ENCODE measurements around the gene DAZL. TPM values are rescaled to one million over a fixed set of nuclear protein-coding genes. Genes with fewer than 3 reads are reported as not detected.

DAZL gene
- total and polyA plus RNA-seq, 9 of the 15 experiments (the other 6 are each of a cell fraction or from before 2014, with no cell fraction given) = not detected

GRCh38 chr3:16548721-16549120, 56.5 kb downstream of the DAZL start:
- WGBS (ENCODE audit: insufficient coverage, low coverage, missing lambda C conversion rate) = 65% methylated on average over 4 of the region's 4 CpGs
- POLR2A ChIA-PET = no interaction called here
- intact Hi-C loops (cut with micrococcal nuclease) (loop anchor here (10.0 kb wide), 1 partner anchor 914 kb away; no protein-coding TSS in a partner anchor), in situ Hi-C loops (cut with MboI) (loop anchor here (25.0 kb wide), 2 partner anchors 911 to 1336 kb away; partner anchors contain the start of gene CAPN7)
- peaks cover 4 to 25% of the 10 kb centered on the region in 2 experiments; a peak in 4 of 5 replicates for H3K4me1 ChIP-seq (replicated peaks in 1 of 2; ENCODE audit: control insufficient read depth in 2 of 2, insufficient read depth in 2 of 2, low read length in 2 of 2)
- H4K20me1 ChIP-seq (replicated peaks; ENCODE audit: control insufficient read depth, insufficient read depth, low read length) = no peaks in the 10 kb centered on the region
- BruUV-seq (replicated peaks) = no TSS peak
- no peak for FAIRE-seq
- no peaks in the 10 kb centered on the region for H3K36me3 ChIP-seq (ENCODE audit: control insufficient read depth, insufficient read depth, low read length)
- no peak overlapping the region for H3K9ac ChIP-seq (ENCODE audit: insufficient read depth in 1 of 2, low read depth in 2 of 2, low read length in 2 of 2)
- H3K4me2 ChIP-seq (ENCODE audit: insufficient read depth, low read length) = no peak overlapping the region
- DNase-seq (ENCODE audit: extremely low read depth in 1 of 4, low spot score in 3 of 4) = no peak
- no peaks in the 10 kb centered on the region for H3K9me3 ChIP-seq (replicated peaks; ENCODE audit: control insufficient read depth, insufficient read depth, low read depth, low read length)
- H3K4me3 ChIP-seq = no peak overlapping the region
- H3K27ac ChIP-seq (ENCODE audit: extremely low read depth, low read depth, low read length) = no peak overlapping the region
- CTCF ChIA-PET (ENCODE audit: low intra/inter-chr PET ratio) = interaction anchor here (1.7 kb wide), 1 partner anchor 259 kb away, joined by 7 read pairs; no protein-coding TSS in a partner anchor
- H3K79me2 ChIP-seq (ENCODE audit: control insufficient read depth, insufficient read depth, low read length) = no peaks in the 10 kb centered on the region
- no peak overlapping the region for H2AFZ ChIP-seq (ENCODE audit: low read depth, low read length)
- no peaks in the 10 kb centered on the region for H3K9me1 ChIP-seq (ENCODE audit: control insufficient read depth, insufficient read depth, low read length)
- no peak for ATAC-seq
- TF ChIP-seq POLR2H (tag; IDR thresholded peaks at IDR 0.05; ENCODE audit: low read depth) (no peak), ZNF23 (CRISPR knock-in tag; IDR thresholded peaks at IDR 0.05) (no peak), MITF (IDR thresholded peaks at IDR 0.05) (no peak), FOXA1 (IDR thresholded peaks at IDR 0.05; ENCODE audit: borderline replicate concordance) (no peak)
- no peaks in the 10 kb centered on the region; a peak in 1 of 5 replicates for H3K27me3 ChIP-seq (ENCODE audit: control insufficient read depth in 2 of 2, insufficient read depth in 2 of 2, low read length in 2 of 2)
